GM19023 (cell line): ENCODE data around the gene FETUB.

Experiments
- ATAC-seq: cut with Tn5 transposase; IDR thresholded peaks from one replicate; pipeline ENCODE4 v1.9.1; 2021; ENCODE audit warnings: mild to moderate bottlenecking, moderate library complexity; ENCODE audit not compliant: unreplicated experiment

FETUB gene, protein sequence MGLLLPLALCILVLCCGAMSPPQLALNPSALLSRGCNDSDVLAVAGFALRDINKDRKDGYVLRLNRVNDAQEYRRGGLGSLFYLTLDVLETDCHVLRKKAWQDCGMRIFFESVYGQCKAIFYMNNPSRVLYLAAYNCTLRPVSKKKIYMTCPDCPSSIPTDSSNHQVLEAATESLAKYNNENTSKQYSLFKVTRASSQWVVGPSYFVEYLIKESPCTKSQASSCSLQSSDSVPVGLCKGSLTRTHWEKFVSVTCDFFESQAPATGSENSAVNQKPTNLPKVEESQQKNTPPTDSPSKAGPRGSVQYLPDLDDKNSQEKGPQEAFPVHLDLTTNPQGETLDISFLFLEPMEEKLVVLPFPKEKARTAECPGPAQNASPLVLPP

DNA sequence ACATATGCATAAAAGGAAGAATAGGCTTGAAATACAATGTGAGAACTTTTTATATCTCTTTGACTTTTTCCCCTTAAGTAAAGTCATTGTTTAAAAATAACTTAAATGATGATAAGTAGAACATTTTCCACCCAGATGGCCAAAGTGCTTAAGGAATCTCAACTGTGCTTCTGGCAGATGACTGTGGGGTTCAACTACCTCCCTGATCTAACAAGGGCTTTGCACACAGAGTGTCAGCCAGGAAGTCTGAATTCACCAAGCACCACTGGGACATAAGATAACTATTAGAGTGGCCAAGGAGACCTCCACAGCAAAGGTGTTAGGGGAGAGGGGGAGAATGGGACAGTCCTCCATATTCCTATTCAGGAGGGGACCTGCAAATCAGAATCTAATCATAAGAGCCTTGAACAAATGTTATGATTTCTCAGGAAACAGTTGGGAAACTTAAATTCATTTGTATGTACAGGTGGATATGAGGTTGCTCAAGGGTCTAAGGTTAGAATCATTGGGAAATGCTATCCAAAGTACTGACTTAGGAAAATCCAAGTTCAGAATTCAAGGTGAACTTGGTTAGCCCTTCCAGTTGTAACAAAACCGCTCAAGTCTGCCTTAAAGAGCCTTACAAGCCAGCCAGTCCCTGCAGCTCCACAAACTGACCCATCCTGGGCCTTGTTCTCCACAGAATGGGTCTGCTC is at the start of gene FETUB:
Gene FETUB (plus strand): TSS at position 622 of the 695 bp plus-strand sequence. CDS start 62 bp downstream, at position 684.
- ATAC-seq = no peak

DNA sequence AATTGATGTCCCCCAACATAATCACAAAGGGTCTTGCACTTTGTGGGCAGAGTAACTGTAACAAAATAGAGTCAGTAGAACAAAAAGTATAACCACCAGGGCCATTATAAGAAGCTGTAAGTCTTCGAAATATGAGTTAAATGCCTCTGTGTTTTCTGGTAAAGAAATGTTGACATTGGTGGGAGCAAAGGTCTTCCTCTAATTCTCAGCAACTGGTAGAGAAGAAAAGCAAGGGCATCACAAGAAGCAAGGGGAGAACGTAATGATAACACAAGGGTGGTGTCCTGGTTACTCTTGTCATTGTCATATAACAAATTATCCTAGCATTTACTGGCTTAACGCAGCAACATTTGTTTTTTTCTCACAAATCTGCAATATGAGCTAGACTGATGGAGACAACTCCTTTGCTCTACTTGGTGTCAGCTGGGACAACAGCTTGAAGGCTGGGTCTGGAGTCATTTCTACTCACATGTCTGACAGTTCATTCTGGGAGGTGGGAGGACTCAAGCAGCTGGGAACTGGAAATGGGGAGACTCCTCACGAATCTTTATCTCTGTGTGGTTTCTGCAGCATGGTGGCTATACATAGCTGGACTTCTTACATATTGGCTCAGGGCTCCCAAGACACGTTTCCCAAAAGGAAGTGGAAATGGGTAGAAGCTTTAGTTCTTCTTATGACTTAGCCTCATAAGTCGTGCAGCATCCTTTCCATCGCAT is 49.5 kb upstream of the FETUB start:
- ATAC-seq = no peak

DNA sequence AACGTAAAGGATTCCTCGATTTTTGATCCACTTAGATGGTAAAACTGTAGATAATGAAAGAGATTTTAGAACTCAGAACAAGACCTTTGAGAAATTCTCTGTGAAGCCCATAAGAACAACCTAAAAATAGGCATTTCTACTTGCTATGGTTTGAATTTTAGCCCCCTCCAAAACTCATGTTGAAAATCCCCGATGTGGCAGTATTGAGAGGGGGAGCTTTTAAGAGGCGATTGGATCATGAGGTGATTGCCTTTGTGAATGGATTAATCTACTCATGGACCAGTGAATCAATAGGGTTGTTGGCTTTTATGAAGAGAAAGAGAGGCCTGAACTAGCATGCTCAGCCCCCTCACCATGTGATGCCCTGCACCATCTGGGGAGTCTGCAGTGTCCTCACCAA is 47.5 kb upstream of the FETUB start:
- no peak for ATAC-seq

DNA sequence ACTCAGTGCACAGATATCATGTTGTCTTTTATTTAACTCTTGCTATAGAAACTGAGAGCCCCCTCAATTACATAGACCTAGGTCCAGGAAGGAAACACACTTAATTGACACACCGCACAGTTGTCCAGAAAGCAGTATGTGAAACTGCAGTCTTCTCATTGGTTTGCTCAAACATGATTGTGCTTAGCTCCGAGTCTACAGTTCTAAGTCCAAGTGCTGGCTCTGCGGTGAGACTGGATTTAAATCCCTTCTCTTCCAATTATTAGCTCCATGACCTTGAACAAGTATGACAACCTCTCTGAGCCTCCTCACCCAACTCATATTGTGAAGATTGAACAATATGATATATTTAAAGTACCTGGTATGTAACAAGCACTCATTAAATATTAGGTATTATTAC is 46.3 kb upstream of the FETUB start:
- ATAC-seq = no peak

DNA sequence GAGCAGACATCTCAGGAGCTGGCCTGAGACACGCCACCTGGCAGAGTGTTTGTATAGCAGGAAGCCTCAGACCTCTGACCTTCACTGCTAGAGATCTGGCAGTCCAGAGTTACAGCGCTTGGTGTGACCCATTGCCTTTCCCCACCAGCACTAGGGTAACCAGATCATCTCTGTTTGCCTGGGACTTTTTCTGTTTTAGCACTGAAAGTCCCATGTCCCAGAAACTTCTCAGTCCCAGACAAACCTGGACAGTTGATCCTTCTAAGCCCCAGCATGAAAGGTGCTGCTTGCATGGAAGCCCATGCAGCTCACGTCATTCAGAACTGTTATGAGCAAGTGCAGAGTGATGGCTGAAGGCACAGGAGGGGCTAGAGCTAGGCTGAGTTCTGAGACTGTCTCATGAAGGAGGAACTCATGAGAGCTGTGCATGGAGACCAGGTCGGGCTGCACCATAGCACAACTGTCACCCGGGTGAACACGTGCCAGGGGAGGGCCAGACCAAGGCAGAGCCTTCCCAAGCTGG is 45.5 kb upstream of the FETUB start:
- ATAC-seq = no peak

DNA sequence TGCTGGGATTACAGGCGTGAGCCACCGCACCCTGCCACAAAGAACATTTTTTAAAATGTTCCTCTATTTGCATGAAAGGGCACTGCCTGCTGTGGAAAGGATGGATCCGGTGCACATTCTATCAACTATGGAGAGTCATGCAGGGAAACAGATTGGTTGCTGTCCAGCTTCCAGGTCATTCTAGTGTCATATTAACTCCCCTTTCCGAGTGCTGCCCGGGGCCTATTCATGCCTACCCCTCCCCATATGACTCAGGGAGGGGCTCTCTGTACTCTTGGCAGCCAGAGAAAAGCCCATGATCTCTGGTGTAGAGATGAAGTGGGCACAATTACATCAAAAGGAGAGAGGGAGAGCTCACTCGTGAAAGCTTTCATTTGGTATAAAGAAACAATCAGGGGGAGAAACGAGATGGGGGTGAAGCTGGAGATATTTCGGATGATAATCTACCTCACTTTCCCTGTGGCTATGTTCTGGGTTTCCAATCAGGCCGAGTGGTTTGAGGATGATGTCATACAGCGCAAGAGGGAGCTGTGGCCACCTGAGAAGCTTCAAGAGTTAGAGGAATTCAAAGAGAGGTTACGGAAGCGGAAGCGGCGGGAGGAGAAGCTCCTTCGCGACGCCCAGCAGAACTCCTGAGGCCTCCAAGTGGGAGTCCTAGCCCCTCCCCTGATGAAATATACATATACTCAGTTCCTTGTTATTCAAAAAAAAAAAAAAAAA is 43.5 kb upstream of the FETUB start:
- ATAC-seq = no peak

DNA sequence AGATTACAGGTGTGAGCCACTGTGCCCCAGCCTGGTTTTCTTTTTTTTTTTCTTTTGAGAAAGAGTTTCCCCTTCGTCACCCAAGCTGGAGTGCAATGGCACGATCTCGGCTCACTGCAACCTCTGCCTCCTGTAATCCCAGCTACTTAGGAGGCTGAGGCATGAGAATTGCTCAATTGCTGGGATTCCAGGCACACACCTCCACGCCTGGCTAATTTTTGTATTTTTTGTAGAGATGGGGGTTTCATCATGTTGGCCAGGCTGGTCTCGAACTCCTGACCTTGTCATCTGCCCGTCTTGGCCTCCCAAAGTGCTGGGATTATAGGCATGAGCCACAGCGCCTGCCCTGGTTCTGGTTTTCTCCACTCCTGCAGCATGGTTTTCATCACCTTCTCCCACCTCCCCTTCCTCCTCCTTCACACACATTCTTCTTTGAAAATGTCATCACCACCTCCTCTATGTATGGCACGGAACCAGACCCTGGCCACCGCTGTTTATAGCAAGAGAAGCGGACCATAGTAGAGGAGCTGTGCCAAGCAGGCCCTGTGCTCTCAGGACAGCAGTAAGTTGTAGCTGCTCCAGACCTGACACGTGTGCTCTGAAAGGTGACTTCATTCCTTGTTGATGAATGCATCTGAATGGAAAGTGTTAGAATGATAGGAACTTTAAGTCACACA is 42.0 kb upstream of the FETUB start:
- ATAC-seq = no peak

DNA sequence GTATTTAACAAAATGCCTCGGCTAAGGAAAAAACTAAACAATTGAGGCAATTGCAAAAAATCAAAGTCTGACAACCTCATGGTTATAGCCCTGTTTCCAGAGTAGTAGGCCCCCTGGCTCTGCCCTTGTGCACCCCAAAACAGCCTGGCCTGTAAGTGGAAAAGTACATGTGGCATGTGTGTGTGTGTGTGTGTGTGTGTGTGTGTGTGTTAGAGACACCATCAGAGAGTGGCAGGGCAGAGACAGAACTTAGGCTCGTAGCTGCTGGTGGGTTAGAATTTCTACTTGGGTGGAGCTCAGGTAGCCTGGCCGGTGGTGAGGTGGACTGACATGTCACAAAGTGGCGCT is 41.4 kb upstream of the FETUB start:
- ATAC-seq = no peak

DNA sequence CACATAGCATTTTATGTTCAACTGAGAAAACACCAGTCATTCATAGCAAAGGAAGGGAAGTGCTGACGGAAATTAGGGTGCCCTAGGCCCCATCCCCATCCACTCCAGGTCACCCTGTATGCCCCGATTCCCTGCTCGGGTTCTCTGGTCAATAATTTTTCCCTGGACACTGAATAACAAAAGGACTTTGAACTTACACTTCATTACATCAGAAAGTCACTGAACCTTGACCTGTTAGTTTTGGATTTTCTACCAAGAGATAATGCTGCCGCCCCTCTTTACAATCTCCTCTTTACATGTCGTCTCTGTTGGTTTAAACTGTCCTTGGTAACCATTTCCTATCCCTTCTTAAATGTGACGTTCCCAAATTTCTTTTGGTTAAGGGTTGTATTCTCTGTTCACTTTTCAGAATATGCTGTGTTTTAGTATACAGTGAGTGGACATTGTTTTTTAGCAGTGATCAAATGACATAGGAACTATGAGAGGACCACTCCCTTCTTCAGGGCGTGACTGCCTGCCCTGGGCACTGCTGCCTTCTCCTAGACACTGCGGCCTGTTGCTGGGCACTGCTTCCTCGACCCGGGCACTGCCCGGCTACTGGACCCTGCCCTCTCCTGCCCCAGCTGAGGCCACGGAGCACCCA is 40.9 kb upstream of the FETUB start:
- ATAC-seq = no peak

DNA sequence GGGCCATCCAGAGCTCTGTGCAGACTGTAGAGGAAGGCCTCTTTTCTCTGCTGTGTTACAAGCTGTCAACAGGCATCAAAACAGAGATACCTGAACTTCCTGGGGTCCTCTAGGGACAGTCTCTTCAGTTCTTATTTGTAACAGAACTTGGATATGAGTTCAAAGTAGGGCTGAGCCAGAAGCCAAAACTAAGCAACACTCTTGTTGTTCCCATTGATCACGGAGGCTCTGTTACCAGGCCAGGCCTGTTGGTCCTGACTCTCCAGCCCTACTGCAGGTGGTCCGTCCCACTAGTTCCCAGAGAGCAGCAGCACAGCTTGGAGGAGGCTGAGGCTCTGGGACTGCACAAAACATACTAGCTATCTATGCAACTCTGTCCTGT is 40.4 kb upstream of the FETUB start:
- no peak for ATAC-seq

DNA sequence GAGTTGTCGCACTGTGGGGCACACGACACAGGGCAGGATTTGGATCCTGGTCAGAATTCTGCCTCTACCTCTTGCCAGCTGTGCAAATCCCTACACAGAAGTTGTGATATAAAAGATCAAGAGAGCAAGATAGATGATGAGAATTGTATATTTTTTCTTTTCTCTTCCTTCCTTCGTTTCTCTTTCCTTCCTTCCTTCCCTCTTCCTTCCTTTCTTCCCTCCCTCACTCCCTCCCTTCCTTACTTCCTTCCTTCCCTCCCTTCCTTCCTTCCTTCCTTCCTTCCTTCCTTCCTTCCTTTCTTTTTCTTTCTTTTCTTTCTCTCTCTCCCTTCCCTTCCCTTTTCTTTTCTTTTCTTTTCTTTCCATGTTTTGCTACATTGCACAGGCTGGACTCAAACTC is 39.3 kb upstream of the FETUB start:
- ATAC-seq = no peak

DNA sequence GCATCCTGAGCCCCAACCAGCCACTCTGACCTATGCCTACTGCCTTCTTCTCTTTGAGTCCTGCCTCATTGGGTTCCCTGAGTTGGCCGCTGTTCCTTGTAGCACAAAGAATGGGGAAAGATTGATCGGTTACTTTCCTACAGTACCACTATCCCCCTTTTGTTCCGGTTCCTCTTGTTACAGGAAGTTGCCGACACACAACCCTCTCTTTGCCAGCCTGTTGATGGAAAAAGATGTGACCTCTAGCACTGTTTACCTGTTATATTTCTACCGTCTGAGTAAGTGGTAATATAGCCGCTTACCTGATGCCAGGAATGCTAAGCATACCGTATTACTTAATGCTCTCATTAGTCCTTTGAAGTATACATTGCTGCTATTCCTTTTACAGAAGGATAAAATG is 37.0 kb upstream of the FETUB start:
- ATAC-seq = no peak

DNA sequence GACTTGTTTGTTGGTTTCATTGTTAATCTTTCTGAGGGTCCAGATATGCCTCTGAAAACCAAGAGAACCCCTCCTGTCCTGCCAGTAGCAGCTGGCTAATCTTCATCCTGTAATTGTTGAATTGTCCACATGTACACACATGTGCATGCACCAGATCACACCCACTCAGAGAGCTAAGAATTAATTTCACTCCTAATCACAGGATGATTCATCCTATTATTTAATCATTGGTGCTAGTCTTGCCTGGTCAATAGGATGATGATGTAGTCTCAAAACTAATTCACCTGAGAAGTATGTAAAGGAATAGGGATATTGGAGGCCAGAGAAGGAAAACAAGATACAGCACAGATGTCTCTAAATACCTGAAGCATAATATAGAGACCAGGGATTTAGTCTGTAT is 35.1 kb upstream of the FETUB start:
- ATAC-seq = no peak

DNA sequence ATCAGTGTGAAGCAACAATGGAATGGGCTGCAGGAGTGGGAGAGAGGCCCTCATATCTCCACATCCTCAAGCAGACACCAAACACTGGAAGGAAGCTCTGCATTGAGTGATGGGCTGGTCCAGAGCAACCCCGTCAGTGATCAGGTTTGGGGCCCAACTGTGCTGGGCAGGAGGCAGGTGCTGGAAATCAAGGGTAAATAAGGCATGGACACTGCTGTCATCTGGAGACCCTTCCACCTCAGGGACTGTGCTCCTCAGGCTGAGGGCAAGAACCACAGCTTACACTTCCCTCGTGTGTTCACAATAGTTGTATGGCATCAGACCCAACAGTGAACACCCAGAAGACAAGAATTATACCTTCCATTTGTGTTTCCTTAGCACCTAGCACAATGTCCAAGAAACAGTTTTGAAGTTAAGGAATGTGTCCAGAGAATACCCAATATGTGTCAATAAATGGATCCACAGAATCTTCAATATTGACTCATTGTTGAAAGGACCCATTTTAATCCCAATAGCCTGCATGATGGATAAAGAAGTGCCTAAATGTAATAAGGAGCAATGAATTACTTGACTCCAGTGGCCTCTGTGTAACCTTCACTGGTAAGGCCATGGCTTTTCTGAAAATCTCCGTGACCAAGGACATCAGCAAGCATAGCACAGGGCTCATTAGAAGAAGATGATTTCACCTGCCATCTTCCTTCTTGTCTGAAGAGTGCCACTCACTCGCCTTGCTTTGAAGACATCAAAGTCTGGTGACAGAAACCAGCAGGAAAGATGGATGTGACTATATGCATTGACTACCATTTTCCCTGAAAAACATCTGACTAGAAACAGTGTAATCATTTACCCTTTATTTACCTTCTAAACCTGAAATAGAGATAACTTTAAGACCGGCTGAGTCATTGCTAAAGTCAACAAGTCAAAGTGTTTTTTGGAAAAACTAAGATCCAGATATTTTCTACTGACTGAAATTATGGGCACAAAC is 34.3 kb upstream of the FETUB start:
- no peak for ATAC-seq

DNA sequence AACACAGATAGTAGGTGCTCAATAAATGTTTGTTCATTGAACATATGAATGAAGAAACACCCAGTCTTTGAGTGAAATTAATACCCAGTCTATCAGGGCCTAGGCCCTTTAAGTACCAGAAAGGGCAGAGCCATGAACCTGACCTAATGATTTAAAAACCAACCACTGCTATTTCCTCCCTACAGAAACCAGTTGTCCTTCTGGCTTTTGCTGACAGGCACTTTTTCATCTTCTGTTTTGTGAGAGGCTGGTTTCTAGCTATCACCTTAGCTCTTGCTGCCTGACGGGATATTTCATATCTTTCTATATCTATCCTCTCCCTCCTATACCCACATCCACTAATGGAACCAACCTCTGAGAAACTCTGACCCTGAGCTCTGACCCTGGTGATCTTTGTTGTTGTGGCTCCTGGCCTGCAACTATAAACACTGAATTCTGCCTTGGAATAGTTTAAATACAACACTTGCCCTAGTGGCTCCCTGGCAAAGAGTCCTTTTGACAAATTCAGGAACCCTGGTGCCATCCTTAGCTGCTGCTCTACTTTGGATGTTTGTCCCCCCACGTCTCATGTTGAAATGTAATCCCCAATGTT is 31.5 kb upstream of the FETUB start:
- no peak for ATAC-seq

DNA sequence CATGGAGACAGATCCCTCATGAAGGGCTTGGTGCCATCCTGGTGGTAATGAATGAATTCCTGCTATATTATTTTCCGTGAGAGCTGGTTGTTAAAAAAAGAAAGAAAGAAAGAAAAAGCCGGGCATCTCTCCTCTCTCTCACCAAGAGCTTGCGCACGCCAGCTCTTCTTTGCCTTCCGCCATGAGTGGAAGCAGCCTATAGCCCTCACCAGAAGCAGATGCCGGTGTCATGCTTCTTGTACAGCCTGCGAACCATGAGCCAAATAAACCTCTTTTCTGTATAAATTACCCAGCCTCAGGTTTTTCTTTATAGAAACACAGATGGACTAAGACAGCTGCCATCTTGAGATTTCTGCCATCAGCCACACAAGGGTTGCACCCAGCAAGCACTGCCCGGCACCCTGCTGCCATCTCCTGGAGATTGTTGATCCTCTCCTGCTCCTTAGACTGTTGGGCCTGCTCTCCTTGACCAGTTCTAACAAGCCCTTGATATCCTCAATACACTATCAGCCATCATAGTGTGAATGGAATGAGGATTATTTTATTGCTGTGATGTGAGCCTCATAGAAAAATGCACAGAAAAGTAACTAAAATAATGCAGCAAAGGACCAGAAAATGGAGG is 30.8 kb upstream of the FETUB start:
- ATAC-seq = no peak

DNA sequence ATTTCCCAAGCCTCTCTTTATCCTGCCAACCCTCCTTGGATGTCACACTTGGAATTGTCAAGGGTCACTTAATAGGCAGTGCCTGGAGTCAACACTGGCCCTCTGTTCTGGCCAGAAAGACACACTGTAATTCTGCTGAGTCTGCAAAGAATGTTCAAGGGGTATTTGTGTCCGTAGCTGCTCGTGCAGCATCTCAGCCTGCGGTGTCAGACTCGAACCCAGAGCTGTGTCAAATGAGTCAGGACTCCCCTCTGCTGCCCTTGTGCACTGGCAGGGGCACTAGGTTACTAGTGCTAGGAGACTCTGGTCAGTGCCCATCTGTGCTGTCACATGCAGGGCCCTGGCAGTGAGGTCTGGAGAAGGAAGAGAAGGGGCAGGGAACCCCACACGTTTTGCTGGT is 28.1 kb upstream of the FETUB start:
- ATAC-seq = no peak
